ENCODE data around the gene SLC16A13.
"Not testable (repeated sequence)": the region's sequence is repeated elsewhere in the genome, so short reads cannot be mapped to it uniquely, and the experiment has no call there.

The SLC16A13 gene, protein sequence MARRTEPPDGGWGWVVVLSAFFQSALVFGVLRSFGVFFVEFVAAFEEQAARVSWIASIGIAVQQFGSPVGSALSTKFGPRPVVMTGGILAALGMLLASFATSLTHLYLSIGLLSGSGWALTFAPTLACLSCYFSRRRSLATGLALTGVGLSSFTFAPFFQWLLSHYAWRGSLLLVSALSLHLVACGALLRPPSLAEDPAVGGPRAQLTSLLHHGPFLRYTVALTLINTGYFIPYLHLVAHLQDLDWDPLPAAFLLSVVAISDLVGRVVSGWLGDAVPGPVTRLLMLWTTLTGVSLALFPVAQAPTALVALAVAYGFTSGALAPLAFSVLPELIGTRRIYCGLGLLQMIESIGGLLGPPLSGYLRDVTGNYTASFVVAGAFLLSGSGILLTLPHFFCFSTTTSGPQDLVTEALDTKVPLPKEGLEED

DNA sequence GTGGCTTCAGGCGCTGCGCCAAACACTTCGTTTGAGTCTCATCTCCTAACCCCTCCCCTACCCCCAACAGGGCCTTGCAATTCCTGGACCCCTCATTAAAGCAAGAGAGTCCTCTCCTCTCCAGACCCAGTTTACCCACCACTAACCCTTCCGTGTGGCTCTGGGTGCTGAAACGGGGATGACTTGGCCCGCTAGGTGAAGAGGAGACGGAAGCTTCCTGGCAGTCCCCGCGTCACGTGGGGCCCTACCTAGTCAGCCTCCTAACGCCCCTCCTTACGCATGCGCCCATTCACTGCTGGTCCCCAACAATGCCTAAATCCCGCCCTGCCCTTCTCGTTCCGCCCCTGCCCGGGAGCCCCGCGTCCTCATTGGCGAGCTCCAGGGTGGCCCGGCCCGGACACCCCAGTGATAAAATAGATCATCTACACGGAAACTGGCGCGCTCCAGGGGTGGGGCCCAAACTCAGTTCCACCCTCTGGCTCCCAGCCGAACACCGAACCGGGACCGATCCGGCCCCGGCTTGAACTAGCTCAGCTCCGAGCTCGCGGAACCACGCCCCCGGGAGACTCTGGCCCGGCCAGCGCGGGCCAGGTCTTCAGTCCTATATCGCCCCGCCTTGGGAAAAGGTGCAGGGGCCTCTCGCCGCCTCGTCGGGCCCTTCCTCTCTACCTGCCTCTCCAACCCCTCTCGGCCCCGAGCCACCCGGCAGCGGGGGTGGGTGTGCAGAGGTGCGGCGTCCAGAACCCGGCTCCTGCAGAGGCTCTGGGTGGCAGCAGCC lies at the start of gene SLC16A13:
TSS of gene SLC16A13 (plus strand) at position 425 of the 778 bp plus-strand sequence. CDS start 368 bp downstream, outside the sequence.
- DNase-seq = peak; percentile 75 to 97

DNA sequence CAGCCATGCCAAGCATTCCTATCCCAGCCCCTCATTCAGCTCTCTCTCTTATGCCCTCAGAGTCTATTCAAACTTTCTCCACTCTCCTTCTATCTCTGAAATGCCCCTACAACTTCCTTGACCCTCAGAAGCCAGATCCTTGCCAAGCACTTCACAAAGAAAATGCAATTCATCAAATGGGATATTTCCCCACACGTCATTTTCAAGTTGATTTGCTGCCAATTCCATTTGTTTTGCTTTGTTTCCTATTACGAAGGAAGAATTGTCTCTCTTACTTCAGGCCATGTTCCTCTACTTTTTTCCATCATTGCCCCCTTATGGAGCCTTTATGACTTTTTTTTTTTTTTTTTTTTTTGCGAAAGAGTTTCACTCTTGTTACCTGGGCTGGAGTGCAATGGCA lies 49.1 kb upstream of the SLC16A13 start:
- no peak for DNase-seq

DNA sequence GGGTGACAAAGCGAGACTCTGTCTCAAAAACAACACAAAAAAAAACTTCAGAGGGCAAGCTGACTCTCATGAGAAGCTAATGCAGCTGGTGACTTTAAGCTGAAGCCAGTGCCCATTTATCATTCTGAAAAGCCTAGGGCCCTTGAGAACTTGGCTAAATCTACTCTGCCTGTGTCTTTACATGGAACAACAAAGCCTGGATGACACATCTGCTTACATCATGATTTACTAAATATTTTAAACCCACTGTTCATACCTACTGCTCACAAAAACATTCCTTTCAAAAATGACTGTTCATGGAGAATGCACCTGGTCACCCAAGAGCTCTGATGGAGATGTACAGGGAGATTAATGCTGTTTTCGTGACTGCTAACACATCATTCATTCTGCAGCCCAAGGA lies 46.0 kb upstream of the SLC16A13 start:
- no peak for DNase-seq

DNA sequence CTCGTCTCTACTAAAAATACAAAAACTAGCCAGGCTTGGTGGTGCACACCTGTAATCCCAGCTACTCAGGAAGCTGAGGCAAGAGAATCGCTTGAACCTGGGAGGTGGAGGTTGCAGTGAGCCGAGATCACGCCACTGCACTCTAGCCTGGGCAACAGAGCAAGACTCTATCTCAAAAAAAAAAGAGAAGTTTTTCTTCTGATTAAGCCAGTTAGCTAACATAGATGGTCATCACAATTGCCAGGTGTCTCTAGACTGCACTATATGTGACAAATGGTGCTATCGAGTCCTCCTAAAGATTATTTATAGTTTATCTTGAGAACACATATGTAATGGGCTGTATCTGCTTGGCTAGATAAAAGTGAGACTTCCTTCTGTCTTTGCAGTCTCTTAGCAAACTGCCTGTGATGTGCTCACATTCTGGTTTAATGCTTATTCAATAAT lies 42.2 kb upstream of the SLC16A13 start:
- not testable (repeated sequence) for DNase-seq

DNA sequence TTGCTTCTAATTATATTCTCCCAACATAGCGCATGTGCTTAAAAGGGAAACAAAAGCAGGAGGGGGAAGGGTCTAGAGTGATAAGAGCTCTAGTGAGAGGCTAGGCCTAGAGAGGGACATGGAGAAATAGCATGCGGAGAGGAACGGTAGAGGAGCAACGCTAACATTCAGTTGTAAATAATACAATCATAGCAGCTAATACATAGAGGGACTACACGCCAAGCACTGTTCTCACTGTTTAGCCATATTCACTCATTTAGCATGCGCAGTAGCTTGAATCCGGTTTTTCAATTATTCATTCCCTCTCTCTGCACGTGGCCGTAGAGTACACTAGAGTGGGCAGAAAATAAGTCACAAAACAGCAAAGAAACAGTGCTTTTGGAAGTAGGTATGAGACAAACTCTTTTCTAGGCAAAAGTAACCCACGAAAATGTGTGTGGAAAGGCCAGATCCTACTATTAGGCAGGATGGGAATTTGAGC lies 41.7 kb upstream of the SLC16A13 start:
- no peak for DNase-seq

DNA sequence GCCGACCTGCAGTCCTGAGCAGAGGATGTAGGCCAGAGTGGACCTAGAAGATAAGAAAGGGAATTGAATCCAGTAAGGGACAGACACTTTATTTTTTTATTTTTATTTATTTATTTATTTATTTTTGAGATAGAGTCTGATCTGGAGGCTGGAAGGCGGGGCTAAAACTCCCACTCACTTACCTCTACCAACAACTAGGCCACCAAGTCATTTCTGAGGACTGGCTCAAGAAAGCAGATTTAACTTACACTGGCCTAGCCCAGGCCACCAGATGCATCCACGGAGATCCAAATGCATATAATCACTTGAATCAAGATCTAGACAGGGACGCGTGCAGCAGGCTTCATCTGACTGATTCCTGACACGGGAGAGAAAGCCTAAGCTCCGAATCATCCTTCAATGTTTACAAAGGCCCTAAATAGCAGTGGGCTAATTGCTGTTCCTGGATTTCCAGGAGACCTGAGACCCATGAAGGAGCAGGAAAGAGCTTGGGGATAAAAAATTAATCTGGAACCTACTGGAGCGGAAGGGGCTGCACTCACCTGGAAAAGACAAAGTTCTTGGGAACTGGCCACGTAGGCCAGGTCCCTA lies 41.1 kb upstream of the SLC16A13 start:
- no peak for DNase-seq

DNA sequence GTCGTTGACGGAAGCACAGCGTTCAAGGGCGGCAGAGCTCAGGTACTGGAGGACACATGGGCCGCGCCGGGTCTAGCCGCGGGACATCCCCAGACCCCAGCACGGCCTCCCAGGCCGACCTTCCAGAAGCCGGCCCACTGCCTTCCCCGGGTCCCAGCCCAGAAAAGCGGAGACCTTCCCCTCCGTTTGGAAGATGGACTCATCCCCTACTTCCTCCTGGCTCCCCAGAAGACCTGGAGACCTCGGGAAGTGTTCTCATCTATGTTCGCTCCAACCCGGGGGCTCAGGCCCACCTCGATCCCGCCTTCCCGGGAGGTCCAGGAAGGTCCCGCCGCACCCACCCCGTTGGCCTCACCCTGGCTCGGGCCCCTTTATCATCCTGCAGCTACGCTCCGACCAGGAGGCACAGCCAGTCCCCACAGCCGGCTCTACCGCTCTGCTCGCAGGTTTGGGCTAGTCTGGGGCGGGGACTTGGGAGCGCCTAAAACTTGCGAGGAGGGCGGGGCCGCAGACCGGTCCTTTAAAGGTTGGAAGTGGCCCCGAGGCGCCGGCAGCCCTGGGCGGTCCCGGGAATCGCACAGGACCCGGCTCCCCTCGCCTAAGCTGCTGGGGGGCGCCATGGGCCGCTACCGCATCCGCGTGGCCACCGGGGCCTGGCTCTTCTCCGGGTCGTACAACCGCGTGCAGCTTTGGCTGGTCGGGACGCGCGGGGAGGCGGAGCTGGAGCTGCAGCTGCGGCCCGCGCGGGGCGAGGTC lies 40.1 kb upstream of the SLC16A13 start, which contains the start of gene ALOX12:
TSS of gene ALOX12 (plus strand) at position 550 of the 756 bp plus-strand sequence. CDS start at position 619, 69 bp downstream.
- DNase-seq = no peak

DNA sequence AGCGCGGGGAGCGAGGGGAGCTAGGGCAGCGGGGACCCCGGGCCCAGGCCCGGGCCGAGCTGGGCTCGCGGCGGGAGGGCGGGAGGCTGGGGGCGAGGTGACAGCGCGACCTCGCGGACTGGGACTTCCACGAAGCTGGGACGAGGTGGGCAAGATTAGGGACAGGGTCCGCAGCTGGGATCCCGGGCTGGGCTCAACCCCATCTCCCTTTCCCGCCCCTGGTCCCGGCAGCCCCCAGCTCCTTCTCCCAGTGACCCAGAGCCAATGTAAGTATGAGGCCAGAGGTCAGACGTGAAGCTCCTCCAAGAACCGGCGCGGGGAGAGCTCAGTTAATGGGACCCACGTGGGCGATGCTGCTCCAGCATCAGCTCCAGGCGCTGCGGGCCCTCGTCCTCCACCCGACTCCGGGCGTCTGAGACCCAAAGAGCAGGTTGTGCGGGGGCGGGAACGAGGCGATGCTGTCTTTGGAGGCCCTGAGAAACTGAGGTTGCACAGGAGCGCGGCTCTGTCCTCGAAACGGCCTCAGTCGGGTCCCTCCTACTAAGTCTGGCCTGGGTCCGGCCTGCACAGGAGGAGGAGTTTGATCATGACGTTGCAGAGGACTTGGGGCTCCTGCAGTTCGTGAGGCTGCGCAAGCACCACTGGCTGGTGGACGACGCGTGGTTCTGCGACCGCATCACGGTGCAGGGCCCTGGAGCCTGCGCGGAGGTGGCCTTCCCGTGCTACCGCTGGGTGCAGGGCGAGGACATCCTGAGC lies 39.4 kb upstream of the SLC16A13 start:
- no peak for DNase-seq

DNA sequence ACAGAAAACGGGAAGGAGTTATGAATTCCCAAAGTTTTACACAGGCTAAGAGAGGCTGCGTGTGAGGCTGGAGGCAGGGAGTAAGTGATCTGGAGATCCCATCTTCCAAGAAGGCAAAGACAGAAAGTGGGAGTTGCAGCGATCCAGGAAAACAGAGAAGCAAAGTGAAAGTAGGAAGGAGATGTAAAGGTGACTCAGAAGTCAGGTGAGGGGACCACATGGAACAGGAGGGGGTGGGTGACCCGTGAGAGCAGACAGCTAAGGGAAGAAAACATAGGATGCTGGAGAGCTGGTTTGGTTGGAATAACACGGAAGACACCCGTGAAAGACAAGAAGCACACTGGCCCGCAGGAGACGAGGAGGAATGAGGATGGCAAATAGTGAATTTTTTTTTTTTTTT lies 38.6 kb upstream of the SLC16A13 start:
- no peak for DNase-seq

DNA sequence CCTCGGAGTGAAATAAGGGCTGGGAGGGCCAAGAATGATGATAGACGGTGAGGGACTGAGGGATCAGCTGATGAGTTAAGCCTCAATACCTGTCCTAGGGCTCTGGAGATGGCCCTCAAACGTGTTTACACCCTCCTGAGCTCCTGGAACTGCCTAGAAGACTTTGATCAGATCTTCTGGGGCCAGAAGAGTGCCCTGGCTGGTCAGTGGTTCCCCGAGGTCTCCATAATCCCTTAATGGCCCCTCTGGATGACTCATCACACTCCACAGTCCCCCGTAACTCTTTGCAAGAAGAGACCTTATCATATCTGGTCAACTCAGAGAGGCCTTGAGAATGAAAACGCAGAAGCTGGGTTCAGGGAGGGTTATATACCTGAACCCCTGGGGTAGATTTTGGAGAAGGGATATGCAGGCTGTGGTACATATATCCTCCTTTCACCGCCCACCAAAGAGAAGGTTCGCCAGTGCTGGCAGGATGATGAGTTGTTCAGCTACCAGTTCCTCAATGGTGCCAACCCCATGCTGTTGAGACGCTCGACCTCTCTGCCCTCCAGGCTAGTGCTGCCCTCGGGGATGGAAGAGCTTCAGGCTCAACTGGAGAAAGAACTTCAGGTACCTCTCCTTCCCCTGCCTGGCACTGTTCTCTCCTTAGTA lies 36.8 kb upstream of the SLC16A13 start:
- DNase-seq = no peak

DNA sequence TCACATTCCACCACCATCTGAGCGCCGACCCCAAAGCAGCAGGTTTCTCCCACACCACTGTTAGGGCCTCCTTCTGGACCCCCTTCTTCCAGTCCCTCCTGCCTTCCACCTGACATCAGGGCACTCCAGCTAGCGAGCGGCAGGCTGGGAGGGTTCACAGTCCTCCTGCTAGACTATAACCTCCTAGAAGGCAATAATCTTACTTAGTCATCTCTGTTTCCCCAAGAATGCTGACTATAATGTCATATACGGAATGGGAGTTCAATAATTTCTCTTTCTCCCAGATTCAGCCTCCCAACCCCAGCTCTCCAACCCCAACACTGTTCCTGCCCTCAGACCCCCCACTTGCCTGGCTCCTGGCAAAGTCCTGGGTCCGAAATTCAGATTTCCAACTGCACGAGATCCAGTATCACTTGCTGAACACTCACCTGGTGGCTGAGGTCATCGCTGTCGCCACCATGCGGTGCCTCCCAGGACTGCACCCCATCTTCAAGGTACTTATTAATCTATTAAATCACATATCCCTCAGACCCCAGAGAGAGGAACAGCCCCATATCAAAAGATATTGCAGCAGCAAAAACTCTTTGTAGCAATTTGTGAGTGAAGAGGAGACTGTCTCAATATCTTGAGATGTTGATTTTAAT lies 34.4 kb upstream of the SLC16A13 start:
- no peak for DNase-seq

DNA sequence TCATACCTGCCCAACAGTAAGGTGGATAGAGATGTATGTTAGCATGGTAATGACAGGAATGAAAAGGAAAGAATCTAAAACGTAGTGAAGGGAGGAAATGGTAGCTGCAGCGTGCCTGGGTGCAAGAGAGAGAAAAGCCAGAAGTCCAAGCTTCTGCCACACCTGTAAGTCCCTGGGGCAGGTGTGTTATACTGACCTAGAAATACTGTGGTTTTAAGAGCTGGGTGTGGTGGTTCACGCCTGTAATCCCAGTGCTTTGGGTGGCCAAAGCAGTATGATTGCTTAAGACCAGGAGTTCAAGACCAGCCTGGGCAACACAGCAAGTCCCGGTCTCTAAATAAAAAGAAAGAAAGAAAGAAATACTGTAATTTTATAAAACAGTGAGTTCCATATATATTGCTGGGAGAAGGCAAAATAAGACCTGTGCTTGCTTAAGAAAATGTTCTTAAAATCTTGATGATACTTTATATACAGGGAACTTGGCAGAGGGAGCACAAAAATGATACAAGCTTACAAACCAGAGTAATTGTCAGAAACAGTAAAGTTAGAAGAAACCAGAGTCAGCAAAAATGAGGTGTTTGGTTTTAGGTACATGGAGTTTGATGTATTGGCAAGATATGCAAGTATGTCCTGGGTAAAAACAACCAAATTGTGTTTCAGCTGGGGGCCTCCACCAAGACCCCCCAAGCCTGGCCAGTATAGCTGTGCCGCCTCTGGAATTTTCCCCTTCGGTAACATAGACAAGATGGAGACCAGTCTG lies 33.3 kb upstream of the SLC16A13 start:
- no peak for DNase-seq

DNA sequence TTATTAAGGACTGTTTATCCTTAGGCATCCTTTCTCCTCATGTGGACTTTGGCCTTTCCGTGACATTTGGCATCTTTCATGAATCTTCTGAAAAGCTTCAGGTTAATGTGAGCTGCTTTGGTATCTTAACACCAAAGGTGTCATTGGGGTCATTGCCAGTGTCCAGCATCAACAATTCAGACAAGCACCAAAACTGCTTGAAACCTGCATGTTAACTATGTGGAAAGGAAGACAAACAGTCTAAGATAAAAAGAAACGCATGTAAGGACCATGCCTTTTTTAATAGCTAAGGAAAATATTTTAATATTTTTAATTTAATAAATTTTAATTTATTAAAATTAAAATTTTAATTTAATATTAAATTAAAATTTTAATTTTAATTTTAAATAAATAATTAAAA lies 32.1 kb upstream of the SLC16A13 start:
- no peak for DNase-seq

DNA sequence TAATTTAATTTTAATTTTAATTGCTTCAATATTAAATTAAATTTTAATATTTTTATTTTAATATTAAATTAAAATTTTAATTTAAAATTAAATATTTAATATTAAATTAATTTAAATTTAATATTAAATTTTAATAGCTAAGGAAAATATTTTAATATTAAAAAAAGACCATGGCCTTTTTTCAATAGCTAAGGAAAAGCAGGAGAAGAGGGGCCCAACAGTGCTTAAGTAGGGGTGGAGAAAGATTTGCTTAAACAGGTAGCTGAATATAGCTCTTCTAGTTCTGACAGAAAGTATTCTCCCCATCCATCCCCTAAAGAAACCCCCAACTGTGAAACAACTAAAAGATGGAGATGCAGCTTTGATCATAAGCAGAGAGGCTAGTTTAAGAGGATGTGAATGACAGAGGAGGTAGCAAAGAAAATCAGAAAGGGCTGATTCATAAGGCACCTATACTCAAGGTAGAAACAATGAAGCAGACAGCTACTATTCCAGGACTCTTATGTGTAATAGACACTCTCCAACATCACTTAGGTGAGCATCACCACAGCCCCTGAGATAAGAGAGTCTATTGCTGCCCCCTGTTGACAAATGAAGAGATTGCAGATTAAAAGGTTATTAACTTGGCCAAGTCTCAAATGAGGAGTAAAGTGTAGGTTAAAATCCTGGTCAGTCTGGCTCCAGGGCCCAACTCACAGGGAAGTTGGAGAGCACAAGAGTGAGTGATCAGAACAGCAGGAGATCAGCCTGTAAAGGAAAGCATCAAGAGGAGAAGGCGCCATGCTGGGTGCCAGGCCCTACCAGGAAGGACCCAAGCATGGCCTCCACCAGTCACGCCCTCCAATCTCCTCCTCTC lies 31.2 kb upstream of the SLC16A13 start:
- peak in 1 of 2 donors; percentile 59 for DNase-seq

DNA sequence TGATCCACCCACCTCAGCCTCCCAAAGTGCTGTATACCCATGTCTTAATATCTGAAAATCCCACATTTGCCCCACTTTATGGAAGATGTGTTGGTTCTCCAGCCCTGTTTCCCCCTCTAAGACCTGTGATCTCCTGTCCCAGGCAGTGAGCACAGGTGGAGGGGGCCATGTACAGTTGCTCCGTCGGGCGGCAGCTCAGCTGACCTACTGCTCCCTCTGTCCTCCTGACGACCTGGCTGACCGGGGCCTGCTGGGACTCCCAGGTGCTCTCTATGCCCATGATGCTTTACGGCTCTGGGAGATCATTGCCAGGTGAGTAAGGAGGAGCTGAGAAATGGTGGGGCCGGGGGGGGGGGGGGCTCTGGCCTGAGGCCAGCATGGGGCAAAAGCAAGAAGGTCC lies 30.1 kb upstream of the SLC16A13 start:
- DNase-seq = no peak

DNA sequence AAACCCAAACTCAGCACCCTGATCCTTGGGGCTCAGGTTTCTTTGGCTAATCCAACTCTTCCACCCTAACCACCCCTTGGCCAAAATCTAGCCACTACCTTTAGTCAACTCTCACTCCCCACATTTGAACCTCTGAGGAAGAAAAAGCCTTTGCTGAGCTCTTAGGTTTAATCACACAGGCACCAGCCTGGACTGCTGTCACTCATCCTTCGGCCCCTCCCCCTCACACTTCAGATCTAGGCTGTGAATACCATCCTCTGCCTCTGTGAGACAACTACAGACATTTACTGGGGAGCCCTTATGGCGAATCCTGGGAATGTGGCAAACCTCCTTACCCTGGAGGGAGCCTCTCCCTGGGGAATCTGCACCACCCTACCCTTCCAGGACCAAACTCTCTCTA lies 28.7 kb upstream of the SLC16A13 start:
- DNase-seq = no peak

DNA sequence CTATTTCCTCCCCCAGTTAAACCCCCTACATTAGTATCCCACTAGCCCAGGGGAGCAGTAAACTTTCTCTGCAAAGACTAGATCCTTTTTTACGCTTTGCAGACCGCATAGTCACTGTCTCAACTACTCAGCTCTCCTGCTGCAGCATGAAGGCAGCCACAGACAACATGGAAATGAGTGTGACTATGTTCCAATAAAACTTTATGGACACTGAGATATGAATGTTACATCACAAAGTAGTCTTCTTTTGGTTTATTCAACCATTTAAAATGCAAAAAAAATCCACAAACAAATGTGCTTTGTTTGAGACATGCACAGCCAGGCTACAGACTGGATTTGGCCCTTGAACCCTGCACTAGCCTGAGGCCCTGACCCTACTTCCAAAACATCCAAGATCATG lies 25.3 kb upstream of the SLC16A13 start:
- no peak for DNase-seq

DNA sequence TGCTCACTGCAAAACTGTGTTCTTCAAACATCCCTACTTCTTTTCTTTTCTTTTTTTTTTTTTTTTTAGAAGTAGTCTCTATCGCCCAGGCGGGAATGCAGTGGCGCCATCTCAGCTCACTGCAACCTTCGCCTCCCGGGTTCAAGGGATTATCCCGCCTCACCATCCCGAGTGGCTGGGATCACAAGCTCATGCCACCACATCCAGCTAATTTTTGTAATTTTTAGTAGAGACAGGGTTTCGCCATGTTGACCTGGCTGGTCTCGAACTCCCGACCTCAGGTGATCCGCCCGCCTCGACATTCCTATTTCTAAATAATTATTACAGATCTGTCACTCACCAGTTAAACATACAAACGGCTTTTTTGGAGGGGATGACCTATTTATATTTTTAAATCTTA lies 24.4 kb upstream of the SLC16A13 start:
- no peak for DNase-seq

DNA sequence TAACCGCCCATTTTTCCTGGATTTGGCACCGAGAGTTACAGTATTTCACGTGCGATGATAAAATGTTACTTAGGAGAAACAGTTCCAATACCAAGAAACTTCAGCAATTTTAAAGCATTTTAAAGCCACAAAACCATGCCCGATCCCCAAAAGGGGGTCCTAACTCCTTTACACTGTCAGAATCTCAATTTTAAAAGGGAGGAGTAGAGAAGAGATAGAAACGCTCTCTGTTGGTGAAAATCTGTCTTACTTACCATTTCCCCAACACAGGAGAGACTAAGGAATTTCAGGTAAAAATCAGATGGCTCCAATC lies 23.9 kb upstream of the SLC16A13 start:
- no peak for DNase-seq

All from bone marrow (tissue), 2 donors.